B cell (primary cell): Measurements from ENCODE around the gene HDAC9. TPM values are rescaled to one million over a fixed set of nuclear protein-coding genes. Genes with fewer than 3 reads are reported as not detected.

Experiments
- ATAC-seq: fragments of 200-7000 bp; cut with Tn5 transposase; one replicate; pipeline ENCODE4 v1.10.0; 2021; ENCODE audit warnings: low read depth, mild to moderate bottlenecking, moderate number of reproducible peaks, moderate library complexity
- CTCF ChIA-PET: fragments of 350-600 bp; sonication (Branson Sonifier 250); formaldehyde crosslinking; loops from one replicate; lab custom pipeline; 2021; ENCODE audit warnings: antibody characterized with exemption, inconsistent platforms; lab: Charles Lee
- POLR2A ChIA-PET: fragments of 350-600 bp; sonication (Branson Sonifier 250); formaldehyde crosslinking; loops from one replicate; lab custom pipeline; 2021; ENCODE audit warnings: antibody characterized with exemption; lab: Charles Lee
- DNase-seq: peaks from one replicate; pipeline ENCODE4 v3.0.0; 2013
- H2AFZ ChIP-seq: 2 replicates; pipeline ENCODE4 v1.6.1; 2012; ENCODE audit warnings: mild to moderate bottlenecking, low read depth, low read length; ENCODE audit not compliant: insufficient read depth, poor library complexity, severe bottlenecking
- H3K27ac ChIP-seq, 2 donors: 1 replicate in 1 of 2; 2 replicates in 1 of 2; pipeline ENCODE4 v1.5.1; 2012 to 2013; ENCODE audit warnings: low read length in 2 of 2, mild to moderate bottlenecking in 2 of 2, moderate library complexity in 1 of 2
- H3K27me3 ChIP-seq, 4 experiments: fragments of 200-600 bp in 1 of 4; sonication (generic) in 1 of 4; replicated peaks in 1 of 4; 1 replicate in 2 of 4; 2 replicates in 2 of 4; pipeline versions ENCODE4 v1.6.1 to v1.7.0; 2013 to 2016; ENCODE audit warnings: low read length in 3 of 4, mild to moderate bottlenecking in 2 of 4, mixed read lengths in 1 of 4, moderate library complexity in 1 of 4; ENCODE audit not compliant: insufficient read depth in 4 of 4, control insufficient read depth in 3 of 4; ENCODE audit errors: control extremely low read depth in 1 of 4
- H3K36me3 ChIP-seq, 2 experiments: replicated peaks in 1 of 2; 1 replicate in 1 of 2; 2 replicates in 1 of 2; pipeline versions ENCODE4 v1.6.1 to v1.7.1; 2013; ENCODE audit warnings: low read length in 1 of 2; ENCODE audit not compliant: insufficient read depth in 2 of 2, control insufficient read depth in 1 of 2; ENCODE audit errors: control extremely low read depth in 1 of 2, extremely low read depth in 1 of 2
- H3K4me1 ChIP-seq, 2 donors: fragments of 200-600 bp in 1 of 2; sonication (generic) in 1 of 2; 1 replicate in 1 of 2; 2 replicates in 1 of 2; pipeline versions ENCODE4 v1.5.1 to v1.6.1; 2013 to 2017; ENCODE audit warnings: low read length in 2 of 2; ENCODE audit not compliant: control insufficient read depth in 2 of 2, insufficient read depth in 2 of 2
- H3K4me2 ChIP-seq: replicated peaks from 2 replicates; pipeline ENCODE3; 2012; ENCODE audit warnings: mild to moderate bottlenecking, low read depth, low read length; ENCODE audit not compliant: poor library complexity, severe bottlenecking
- H3K4me3 ChIP-seq, 5 experiments: fragments of 200-600 bp in 1 of 5; sonication (generic) in 1 of 5; 1 replicate in 3 of 5; 2 replicates in 2 of 5; pipeline versions ENCODE4 v1.5.1 to v1.7.0; 2011 to 2016; ENCODE audit warnings: low read length in 4 of 5, mild to moderate bottlenecking in 4 of 5, low read depth in 2 of 5, control low read depth in 1 of 5, moderate library complexity in 1 of 5; ENCODE audit not compliant: insufficient read depth in 1 of 5; ENCODE audit errors: control extremely low read depth in 1 of 5, extremely low read depth in 1 of 5
- H3K79me2 ChIP-seq: fragments of 200-600 bp; sonication (generic); one replicate; pipeline ENCODE4 v1.6.0; 2016; ENCODE audit warnings: low read length; ENCODE audit not compliant: control insufficient read depth, insufficient read depth
- H3K9ac ChIP-seq: fragments of 200-600 bp; sonication (generic); 2 replicates; pipeline ENCODE4 v1.6.1; 2017; ENCODE audit warnings: mild to moderate bottlenecking, low read length, moderate library complexity
- H3K9me3 ChIP-seq, 3 donors: one replicate each; pipeline versions ENCODE4 v1.6.1 to v1.7.1; 2013; ENCODE audit warnings: low read length in 2 of 3; ENCODE audit not compliant: control insufficient read depth in 2 of 3, insufficient read depth in 1 of 3; ENCODE audit errors: control extremely low read depth in 1 of 3
- H4K20me1 ChIP-seq: 2 replicates; pipeline ENCODE4 v1.6.0; 2012; ENCODE audit warnings: mild to moderate bottlenecking, low read length; ENCODE audit not compliant: insufficient read depth, control insufficient read depth, poor library complexity, severe bottlenecking
- H3K27ac Mint-ChIP-seq: one replicate; pipeline ENCODE4 v1.8.0; 2021; ENCODE audit warnings: mixed read lengths
- H3K27me3 Mint-ChIP-seq: one replicate; pipeline ENCODE4 v1.8.0; 2021; ENCODE audit warnings: mixed read lengths
- H3K4me1 Mint-ChIP-seq: one replicate; pipeline ENCODE4 v1.8.0; 2021; ENCODE audit warnings: mixed read lengths
- H3K4me3 Mint-ChIP-seq: one replicate; pipeline ENCODE4 v1.8.0; 2021; ENCODE audit warnings: mixed read lengths
- H3K9me3 Mint-ChIP-seq: one replicate; pipeline ENCODE4 v1.8.0; 2022; ENCODE audit warnings: mixed read lengths; ENCODE audit not compliant: insufficient read depth
- CTCF ChIP-seq: fragments of 200-600 bp; IDR thresholded peaks from one replicate; pipeline ENCODE4 v1.8.0; 2022; ENCODE audit warnings: antibody characterized with exemption, mild to moderate bottlenecking
- EZH2 ChIP-seq: IDR thresholded peaks from 2 replicates; pipeline ENCODE4 v1.6.1; 2012; ENCODE audit warnings: borderline replicate concordance, low read depth, mild to moderate bottlenecking, moderate library complexity, low read length; ENCODE audit not compliant: insufficient read depth, poor library complexity, severe bottlenecking
- WGBS: methylation state at CpG from one replicate; pipeline ENCODE4 v1.1.5; 2013; ENCODE audit warnings: missing lambda C conversion rate; ENCODE audit not compliant: insufficient coverage; 5-methylcytosine and 5-hydroxymethylcytosine counted together
- intact Hi-C: fragments of 100-400 bp; cut with micrococcal nuclease; formaldehyde crosslinking; loops from one replicate; pipeline ENCODE4 v1.10.0; 2022
- polyA plus RNA-seq: library from polyadenylated mRNA; depleted of rRNA; stranded (reverse); fragments of >200 nt; gene quantifications from 2 replicates; pipeline ENCODE4 v1.2.3, GENCODE V29; 2012
- total RNA-seq, 2 donors: library from RNA; stranded (reverse); fragments of 120-200 nt in 1 of 2; gene quantifications; 1 replicate in 1 of 2; 2 replicates in 1 of 2; pipeline versions ENCODE4 v1.2.3 to v1.2.4, GENCODE V29; 2013 to 2022

Gene HDAC9
- total and polyA plus RNA-seq, 2 donors (not counting 1 experiment from before 2014, with no cell fraction given): 49.1 to 64.8 TPM

DNA sequence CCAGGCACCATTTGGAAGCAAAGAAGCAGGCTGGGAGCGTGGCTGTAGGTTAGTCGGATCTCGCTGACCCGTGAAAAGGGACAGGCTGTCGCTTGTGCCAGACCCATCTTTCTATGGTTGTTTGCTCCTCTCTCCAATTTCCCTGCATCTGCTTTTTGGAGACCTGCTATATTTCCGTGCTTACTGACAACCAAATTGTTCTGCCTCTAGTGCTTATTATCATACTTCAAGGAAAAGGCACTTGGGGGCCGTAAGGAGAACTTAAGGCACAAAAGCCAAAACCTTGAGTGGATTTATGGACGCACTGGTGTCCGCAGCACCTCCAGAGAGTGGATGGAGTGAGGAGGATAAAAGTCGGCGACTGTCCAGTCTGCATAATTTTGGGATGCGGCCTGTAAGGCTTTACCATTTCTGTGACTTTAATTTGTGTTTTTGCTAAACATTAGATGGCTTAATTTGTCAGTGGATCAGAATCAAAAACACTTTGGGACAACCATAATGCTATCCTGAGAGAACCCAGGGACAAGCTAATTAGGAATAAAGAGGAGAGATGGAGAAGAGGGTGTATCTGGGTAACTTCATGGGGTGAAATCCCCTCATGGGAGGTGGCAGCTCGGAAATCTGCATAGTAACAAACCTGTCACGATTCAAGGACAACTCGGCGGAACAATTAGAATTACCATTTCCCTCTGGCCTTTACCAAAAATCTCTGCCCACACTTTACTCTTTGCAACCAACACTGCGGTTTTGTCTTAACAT is 206.7 kb downstream of the HDAC9 start:
- H3K4me3 ChIP-seq: no peak overlapping the region
- no peak for DNase-seq
- H3K36me3 ChIP-seq: no peaks in the 10 kb centered on the region
- intact Hi-C loops: no loop called here
- no peak overlapping the region for H3K4me2 ChIP-seq
- H3K9me3 ChIP-seq: no peaks in the 10 kb centered on the region
- no peaks in the 10 kb centered on the region for H3K27me3 ChIP-seq
- no peak overlapping the region for H3K4me3 Mint-ChIP-seq
- CTCF ChIA-PET: no interaction called here
- no peak overlapping the region for H3K27ac Mint-ChIP-seq
- H4K20me1 ChIP-seq: no peaks in the 10 kb centered on the region
- H2AFZ ChIP-seq: no peak overlapping the region
- no peaks in the 10 kb centered on the region for H3K9me3 Mint-ChIP-seq
- no peak overlapping the region for H3K27ac ChIP-seq
- POLR2A ChIA-PET: no interaction called here
- H3K4me1 Mint-ChIP-seq: no peaks in the 10 kb centered on the region
- H3K79me2 ChIP-seq: no peaks in the 10 kb centered on the region
- no peak overlapping the region for H3K9ac ChIP-seq
- no peaks in the 10 kb centered on the region for H3K27me3 Mint-ChIP-seq
- no peak for ATAC-seq
- no peak for TF ChIP-seq EZH2
- no peak for TF ChIP-seq CTCF
- WGBS: 95% methylated on average over 15 of the region's 17 CpGs
- no peaks in the 10 kb centered on the region for H3K4me1 ChIP-seq

DNA sequence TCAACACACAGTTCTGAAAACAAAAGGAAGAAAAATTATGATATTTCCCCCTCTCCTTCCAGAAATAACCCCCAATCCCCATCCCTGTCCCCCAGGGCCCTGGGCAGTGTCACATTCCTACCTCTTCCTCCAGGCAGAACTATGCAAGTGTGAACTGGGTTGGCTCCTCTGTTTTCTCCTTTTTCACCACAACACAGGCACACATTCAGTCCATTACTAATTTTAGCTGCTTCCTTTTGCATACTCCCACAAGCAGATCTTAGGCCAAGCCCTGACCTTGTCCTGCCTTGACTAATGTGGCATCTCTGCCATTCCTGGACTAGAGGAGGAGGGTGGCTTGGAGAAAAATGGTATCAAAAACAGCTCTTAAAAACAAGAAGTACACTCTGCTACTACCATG is 208.1 kb downstream of the HDAC9 start:
- CTCF ChIA-PET: no interaction called here

More for the DNA sequence above, 208.1 kb downstream of the HDAC9 start:
- POLR2A ChIA-PET: no interaction called here
- H3K9me3 ChIP-seq: no peaks in the 10 kb centered on the region
- no peaks in the 10 kb centered on the region for H3K4me1 ChIP-seq
- no peak overlapping the region for H3K27ac ChIP-seq
- ATAC-seq: no peak
- intact Hi-C loops: no loop called here
- no peaks in the 10 kb centered on the region for H3K9me3 Mint-ChIP-seq
- no peaks in the 10 kb centered on the region for H4K20me1 ChIP-seq
- no peak for DNase-seq
- no peak overlapping the region for H2AFZ ChIP-seq
- H3K27me3 Mint-ChIP-seq: no peaks in the 10 kb centered on the region
- no peak overlapping the region for H3K4me3 ChIP-seq
- no peaks in the 10 kb centered on the region for H3K36me3 ChIP-seq
- no peak overlapping the region for H3K27ac Mint-ChIP-seq
- H3K4me2 ChIP-seq: no peak overlapping the region
- peaks cover 8% of the 10 kb centered on the region for H3K4me1 Mint-ChIP-seq
- no peaks in the 10 kb centered on the region for H3K27me3 ChIP-seq
- no peak overlapping the region for H3K9ac ChIP-seq
- H3K79me2 ChIP-seq: no peaks in the 10 kb centered on the region
- TF ChIP-seq EZH2: no peak
- no peak for TF ChIP-seq CTCF
- no peak overlapping the region for H3K4me3 Mint-ChIP-seq
